K562 (cell line): ENCODE results near the gene UBE2I. TPM values are rescaled to one million over a fixed set of nuclear protein-coding genes. Genes with fewer than 3 reads are reported as not detected.

Source experiments
- BCLAF1 ChIP-seq, 2 experiments: fragments of 450-650 bp in 1 of 2; IDR thresholded peaks; 2 replicates each; pipeline ENCODE4 v1.6.1; 2011 to 2017; ENCODE audit warnings: low read depth in 2 of 2, antibody characterized with exemption in 1 of 2, borderline replicate concordance in 1 of 2, low read length in 1 of 2, mild to moderate bottlenecking in 1 of 2, mixed read lengths in 1 of 2; ENCODE audit not compliant: control insufficient read depth in 1 of 2
- CBFA2T2 ChIP-seq: fragments of 450-650 bp; conservative IDR thresholded peaks from 2 replicates; pipeline ENCODE4 v1.6.1; 2017; ENCODE audit warnings: mild to moderate bottlenecking
- GABPB2 ChIP-seq: fragments of 250-450 bp; sonication (Bioruptor Pico); conservative IDR thresholded peaks from 2 replicates; pipeline ENCODE4 v1.5.1; 2021; ENCODE audit warnings: mild to moderate bottlenecking
- GATAD2A ChIP-seq: fragments of 450-650 bp; IDR thresholded peaks from 2 replicates; pipeline ENCODE4 v1.6.1; 2017
- GMEB1 ChIP-seq: fragments of 250-450 bp; sonication (Bioruptor Pico); IDR thresholded peaks from 2 replicates; pipeline ENCODE4 v1.4.0; 2020; ENCODE audit warnings: mild to moderate bottlenecking
- LCOR ChIP-seq: sonication (generic); formaldehyde crosslinking; IDR thresholded peaks from 2 replicates; pipeline ENCODE4 v1.8.0; 2022; ENCODE audit warnings: mild to moderate bottlenecking, missing genetic modification reagents
- MXI1 ChIP-seq: IDR thresholded peaks from 2 replicates; pipeline ENCODE4 v1.6.1; 2011; ENCODE audit warnings: low read depth, mild to moderate bottlenecking, improper control_type of control experiment, low read length
- RBFOX2 ChIP-seq: fragments of 200-400 bp; formaldehyde crosslinking; IDR thresholded peaks from 2 replicates; pipeline ENCODE4 v1.6.1; 2017; ENCODE audit warnings: low read depth, mild to moderate bottlenecking, low read length, moderate library complexity
- SOX6 ChIP-seq: fragments of 450-650 bp; IDR thresholded peaks from 2 replicates; pipeline ENCODE4 v1.6.1; 2014; ENCODE audit warnings: mild to moderate bottlenecking
- TBP ChIP-seq: optimal IDR thresholded peaks from 2 replicates; pipeline ENCODE3; 2011; ENCODE audit warnings: low read depth, low read length, improper control_type of control experiment
- ZNF354B ChIP-seq: fragments of 250-450 bp; sonication (Bioruptor Pico); IDR thresholded peaks from 2 replicates; pipeline ENCODE4 v1.4.0; 2020
- ZNF41 ChIP-seq: fragments of 250-450 bp; sonication (Bioruptor Pico); conservative IDR thresholded peaks from 2 replicates; pipeline ENCODE4 v1.4.0; 2020; ENCODE audit warnings: mild to moderate bottlenecking
- polyA plus RNA-seq, 8 experiments: library from polyadenylated mRNA; depleted of rRNA in 4 of 8; stranded (reverse) in 5 of 8; unstranded in 3 of 8; fragments of >200 nt; fragmentation: Nextera tagmentation in 2 of 8; fragmentation: Illumina TruSeq in 1 of 8; extraction: Ambion mirVana in 2 of 8; extraction: Trizol in 1 of 8; gene quantifications; 2 replicates each; pipeline versions ENCODE4 v1.2.1 to v1.2.3, GENCODE V29; 2011 to 2014; ENCODE audit warnings: inconsistent platforms in 1 of 8, missing spikeins in 1 of 8
- total RNA-seq, 7 experiments: library from RNA; depleted of rRNA in 6 of 7; stranded (reverse); fragments of >200 nt in 6 of 7; fragmentation: Illumina TruSeq in 2 of 7; extraction: Trizol in 2 of 7; gene quantifications; 2 replicates each; pipeline versions ENCODE4 v1.2.1 to v1.2.3, GENCODE V29; 2011 to 2021; ENCODE audit warnings: low replicate concordance in 1 of 7
- TF ChIP-seq, protein P1 (sequence below): IDR thresholded peaks from 2 replicates; pipeline ENCODE4 v1.6.1; 2016; ENCODE audit warnings: missing genetic modification characterization, missing compliant biosample characterization
- TF ChIP-seq, protein P2 (sequence below), 3 experiments: fragments of 200-800 bp in 1 of 3; sonication (Bioruptor generic) in 1 of 3; sonication (generic) in 1 of 3; formaldehyde crosslinking in 1 of 3; IDR thresholded peaks; 2 replicates each; pipeline versions ENCODE4 v1.6.1 to v1.8.0; 2016 to 2022; ENCODE audit warnings: mild to moderate bottlenecking in 2 of 3, missing compliant biosample characterization in 2 of 3, missing genetic modification characterization in 2 of 3, missing genetic modification reagents in 1 of 3
- TF ChIP-seq, protein P3 (sequence below): sonication (generic); formaldehyde crosslinking; IDR thresholded peaks from 2 replicates; pipeline ENCODE4 v1.9.0; 2022; ENCODE audit warnings: mild to moderate bottlenecking, missing genetic modification reagents

Gene UBE2I
- total and polyA plus RNA-seq, 9 of the 15 experiments (the other 6 are each of a cell fraction or from before 2014, with no cell fraction given), result 36.6 to 254 (median 104) TPM

GRCh38 chr16:1308036-1308976 is 1.1 kb upstream of the UBE2I start (continued):
- no peak for TF ChIP-seq GMEB1 (CRISPR knock-in tag)
- no peak for TF ChIP-seq CBFA2T2
- TF ChIP-seq LCOR (CRISPR knock-in tag), result no peak
- no peak for TF ChIP-seq ZNF354B (CRISPR knock-in tag)
- no peak for TF ChIP-seq TBP
- TF ChIP-seq GABPB2, result no peak
- TF ChIP-seq GATAD2A, result peak; percentile 42; the same call in 1 of the 2 replicates
- TF ChIP-seq, protein P1, sequence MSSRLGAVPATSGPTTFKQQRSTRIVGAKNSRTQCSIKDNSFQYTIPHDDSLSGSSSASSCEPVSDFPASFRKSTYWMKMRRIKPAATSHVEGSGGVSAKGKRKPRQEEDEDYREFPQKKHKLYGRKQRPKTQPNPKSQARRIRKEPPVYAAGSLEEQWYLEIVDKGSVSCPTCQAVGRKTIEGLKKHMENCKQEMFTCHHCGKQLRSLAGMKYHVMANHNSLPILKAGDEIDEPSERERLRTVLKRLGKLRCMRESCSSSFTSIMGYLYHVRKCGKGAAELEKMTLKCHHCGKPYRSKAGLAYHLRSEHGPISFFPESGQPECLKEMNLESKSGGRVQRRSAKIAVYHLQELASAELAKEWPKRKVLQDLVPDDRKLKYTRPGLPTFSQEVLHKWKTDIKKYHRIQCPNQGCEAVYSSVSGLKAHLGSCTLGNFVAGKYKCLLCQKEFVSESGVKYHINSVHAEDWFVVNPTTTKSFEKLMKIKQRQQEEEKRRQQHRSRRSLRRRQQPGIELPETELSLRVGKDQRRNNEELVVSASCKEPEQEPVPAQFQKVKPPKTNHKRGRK, result peak; percentile 83
- TF ChIP-seq, protein P2, sequence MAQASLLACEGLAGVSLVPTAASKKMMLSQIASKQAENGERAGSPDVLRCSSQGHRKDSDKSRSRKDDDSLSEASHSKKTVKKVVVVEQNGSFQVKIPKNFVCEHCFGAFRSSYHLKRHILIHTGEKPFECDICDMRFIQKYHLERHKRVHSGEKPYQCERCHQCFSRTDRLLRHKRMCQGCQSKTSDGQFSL (CRISPR knock-in tag; IDR thresholded peaks at IDR 0.05), result no peak; the same call in 1 of the 2 replicates
- TF ChIP-seq, protein P2 (tag; IDR thresholded peaks at IDR 0.05), result peak in 1 of 2 experiments; percentile 57; a peak in 2 of 4 replicates
- TF ChIP-seq, protein P3, sequence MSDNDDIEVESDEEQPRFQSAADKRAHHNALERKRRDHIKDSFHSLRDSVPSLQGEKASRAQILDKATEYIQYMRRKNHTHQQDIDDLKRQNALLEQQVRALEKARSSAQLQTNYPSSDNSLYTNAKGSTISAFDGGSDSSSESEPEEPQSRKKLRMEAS (CRISPR knock-in tag), result no peak; the same call in 1 of the 2 replicates
- TF ChIP-seq BCLAF1 (IDR thresholded peaks at IDR 0.05; ENCODE audit: borderline replicate concordance in 1 of 2, control insufficient read depth in 1 of 2, low read depth in 2 of 2, low read length in 1 of 2), result peak; percentile 14 to 31; a peak in 2 of 4 replicates
- TF ChIP-seq RBFOX2, result peak; percentile 75
- no peak for TF ChIP-seq SOX6
- TF ChIP-seq MXI1, result no peak
- TF ChIP-seq ZNF41, result no peak
